Stimulated activated CD4-positive, alpha-beta T cell treated with anti-CD3 and anti-CD28 coated beads, Interleukin-2, amount 100 ng/mL, for 48 hours (primary cell): ENCODE data around the gene USP7.
A peak's percentile ranks its signal among the peaks of the same experiment; 100 is the strongest.
"Not testable (repeated sequence)": the region's sequence is repeated elsewhere in the genome, so short reads cannot be mapped to it uniquely, and the experiment has no call there.

Experiments used
- DNase-seq, 2 donors: peaks; one replicate each; pipeline ENCODE4 v3.0.0-alpha.2; 2020

Gene USP7

DNA sequence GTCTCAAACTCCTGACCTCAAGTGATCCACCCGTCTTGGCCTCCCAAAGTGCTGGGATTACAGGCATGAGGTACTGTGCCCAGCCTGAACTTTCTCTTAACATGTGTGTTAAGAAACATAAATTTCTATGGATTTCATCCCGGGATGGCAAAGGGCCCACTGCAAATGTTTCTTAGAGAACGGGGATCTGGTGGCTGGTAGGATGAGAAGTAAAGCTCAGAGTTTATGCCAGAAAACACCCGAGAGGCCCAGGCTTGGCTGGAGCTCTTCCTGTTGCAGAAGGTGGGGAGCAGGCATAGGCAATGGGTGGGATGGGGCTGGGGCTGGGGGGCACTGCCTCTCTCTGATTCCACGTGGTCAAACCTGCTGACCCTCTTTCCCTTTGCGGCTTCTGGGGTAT, 89.3 kb downstream of the USP7 start:
- DNase-seq, result no peak

DNA sequence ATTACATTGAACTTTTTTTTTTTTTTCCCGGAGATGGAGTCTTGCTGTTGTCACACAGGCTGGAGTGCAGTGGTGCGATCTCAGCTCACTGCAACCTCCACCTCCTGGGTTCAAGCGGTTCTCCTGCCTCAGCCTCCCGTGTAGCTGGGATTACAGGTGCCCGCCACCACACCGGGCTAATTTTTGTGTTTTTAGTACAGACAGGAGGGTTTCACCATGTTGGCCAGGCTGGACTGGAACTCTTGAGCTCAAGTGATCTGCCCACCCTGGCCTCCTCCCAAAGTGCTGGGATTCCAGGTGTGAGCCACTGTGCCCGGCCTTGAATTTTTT, 89.9 kb downstream of the USP7 start:
- DNase-seq, result not testable (repeated sequence)

DNA sequence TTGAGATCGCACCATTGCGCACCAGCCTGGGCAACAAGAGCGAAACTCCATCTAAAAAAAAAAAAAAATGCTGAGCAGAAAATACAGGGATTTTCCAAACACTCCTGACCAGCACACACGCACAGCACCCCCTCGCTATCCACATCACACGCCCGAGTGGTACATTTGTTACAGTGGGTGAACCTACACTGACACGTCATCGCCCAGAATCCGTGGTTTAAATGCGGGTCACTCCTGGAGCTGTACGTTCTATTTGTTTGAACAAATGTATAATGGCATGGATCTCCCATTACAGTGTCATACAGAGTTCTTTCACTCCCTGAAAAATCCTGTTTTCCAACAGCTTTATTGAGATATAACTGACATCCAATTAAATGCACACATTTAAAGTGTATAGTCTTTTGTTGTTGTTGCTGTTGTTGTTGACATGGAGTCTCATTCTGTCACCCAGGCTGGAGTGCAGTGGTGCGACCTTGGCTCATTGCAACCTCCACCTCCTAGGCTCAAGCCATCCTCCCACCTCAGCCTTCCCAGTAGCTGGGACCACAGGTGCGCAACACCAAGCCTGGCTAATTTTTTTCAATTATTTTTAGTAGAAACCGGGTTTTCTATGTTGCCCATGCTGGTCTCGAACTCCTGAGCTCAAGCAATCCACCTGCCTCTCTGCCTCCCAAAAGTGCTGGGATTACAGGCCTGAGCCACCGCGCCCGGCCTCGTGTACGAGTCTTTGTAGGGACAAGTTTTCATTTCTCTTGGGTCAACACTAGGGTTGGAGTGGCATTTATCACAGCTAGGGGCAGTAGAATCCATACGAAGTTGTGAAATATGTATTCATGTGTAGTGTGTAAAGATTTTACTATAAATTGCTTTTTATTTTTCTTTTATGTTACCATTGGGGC, 90.5 kb downstream of the USP7 start:
- DNase-seq, result no peak

DNA sequence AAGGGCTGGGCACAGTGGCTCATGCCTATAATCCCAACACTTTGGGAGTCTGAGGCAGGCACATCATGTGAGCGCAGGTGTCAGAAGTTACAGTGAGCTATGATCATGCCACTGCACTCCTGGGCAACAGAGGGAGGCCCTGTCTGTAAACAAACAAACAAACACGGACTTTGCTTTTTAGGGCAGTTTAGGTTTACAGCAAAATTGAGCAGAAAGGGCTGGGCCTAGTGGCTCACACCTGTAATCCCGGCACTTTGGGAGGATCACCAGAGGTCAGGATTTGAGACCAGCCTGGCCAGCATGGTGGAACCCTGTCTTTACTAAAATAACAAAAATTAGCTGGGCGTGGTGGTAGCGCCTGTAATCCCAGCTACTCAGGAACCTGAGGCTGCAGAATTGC, 91.6 kb downstream of the USP7 start:
- DNase-seq, result no peak

DNA sequence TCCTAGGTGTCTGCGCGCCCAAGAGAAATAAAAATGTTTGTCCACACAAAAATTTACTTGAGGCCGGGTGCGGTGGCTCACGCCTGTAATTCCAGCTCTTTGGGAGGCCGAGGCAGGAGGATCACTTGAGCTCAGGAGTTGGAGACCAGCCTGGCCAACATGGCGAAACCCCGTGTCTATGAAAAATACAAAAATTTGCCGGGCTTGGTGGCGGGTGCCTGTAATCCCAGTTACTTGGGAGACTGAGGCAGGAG, 93.8 kb downstream of the USP7 start:
- not testable (repeated sequence) for DNase-seq

DNA sequence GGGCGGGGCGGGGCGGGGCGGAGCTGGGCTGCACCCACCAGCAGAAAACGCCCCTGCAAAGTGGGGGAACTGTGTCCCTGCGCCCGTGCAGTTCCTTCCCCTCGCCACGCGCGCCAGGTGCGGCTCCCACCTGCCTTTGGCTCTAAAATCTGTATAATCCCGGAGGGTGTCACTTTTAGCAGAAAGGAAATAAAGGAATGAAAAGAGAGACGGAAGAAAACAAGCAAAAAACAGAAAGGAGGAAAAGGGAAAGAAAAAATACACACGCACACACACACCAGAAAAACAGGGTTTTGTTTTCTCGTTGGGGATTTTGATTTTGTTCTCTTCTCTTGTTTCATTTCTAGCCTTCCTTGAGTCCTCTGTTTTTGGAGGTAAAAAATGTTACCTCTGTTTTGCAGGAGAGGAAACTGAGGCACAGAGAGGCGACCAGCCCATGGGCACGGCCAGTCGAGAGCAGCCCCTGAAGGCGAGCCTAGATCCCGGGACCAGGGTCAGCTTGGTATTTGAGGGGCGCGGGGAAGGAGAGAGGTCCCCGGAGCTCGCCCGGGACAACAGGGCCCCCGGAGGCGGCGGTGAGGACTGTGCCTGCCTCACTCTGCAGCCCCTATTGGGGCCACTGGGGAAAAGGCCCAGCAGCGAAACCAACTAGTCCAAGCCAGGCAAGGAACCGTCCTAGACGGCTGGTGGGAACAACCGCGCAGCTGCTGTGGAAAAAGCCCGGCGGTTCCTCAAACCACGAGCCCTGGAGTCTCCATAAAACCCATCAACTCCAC, 94.3 kb downstream of the USP7 start:
- DNase-seq, result no peak

DNA sequence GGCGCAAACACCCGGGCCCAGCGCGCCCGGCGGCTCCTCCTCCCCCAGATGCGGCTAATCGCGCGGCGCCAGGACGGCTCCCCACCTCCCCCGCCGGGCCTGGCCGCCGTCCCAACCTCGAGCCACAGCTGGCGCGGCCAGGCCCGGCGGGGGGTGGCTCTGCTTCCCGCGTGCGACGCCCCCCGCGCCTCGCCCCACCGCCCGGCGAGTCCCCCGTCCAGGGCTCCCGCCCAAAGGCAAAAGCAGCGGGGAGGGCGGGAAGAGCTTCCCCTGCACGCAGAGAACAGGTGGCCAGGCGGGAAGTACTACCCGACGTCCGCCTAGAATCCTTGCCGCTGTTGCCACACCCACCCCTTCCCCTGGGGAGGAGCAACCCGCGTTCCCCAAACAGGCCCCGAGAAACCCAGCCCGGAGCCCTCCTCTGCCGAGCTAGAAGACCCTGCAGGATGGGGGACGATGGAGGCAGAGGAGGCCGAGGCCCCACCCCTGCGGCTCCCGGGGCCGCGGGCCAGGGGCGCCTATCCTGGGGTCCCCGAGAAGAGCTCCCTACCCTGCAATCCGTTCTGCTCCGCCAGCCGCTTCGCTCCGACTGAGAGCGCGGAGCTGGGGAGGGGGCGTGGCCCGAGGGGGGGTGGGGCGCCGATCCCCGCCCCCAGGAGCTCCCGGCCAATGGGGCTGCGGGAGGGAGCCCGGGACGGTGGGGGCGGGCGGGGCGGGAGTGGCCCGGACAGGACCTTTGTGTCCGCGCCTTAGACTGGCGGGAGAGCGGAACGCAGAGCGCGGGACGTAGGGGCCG, 95.1 kb downstream of the USP7 start, which contains the start of gene CARHSP1:
TSS of gene CARHSP1 (minus strand) at position 591 of the 796 bp plus-strand sequence. CDS start 9,678 bp downstream, outside the sequence.
- DNase-seq, result peak; percentile 79 to 83

DNA sequence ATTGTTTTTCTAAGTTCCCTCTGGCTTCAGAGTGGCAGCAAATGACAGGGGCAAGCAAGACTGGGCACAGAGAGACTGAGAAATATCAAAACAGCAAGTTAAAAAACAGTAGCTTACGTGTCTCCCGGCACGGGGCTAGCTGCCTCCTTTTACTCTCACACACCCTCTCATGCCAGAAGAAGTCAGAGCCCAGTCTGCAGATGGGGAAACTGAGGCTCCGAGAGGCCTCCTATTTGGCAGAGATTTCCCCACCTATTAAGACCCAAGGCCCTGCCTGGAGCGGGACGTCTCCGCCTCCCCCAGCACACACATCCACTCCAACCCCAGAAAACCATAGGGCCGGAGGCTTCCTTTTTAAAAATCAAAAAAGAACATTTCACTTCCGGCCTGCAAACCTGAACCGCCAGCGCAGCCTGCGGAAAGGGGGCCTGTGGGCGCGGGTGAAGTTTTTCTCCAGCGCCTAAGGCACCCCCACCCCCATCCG, 95.7 kb downstream of the USP7 start:
- DNase-seq, result no peak

DNA sequence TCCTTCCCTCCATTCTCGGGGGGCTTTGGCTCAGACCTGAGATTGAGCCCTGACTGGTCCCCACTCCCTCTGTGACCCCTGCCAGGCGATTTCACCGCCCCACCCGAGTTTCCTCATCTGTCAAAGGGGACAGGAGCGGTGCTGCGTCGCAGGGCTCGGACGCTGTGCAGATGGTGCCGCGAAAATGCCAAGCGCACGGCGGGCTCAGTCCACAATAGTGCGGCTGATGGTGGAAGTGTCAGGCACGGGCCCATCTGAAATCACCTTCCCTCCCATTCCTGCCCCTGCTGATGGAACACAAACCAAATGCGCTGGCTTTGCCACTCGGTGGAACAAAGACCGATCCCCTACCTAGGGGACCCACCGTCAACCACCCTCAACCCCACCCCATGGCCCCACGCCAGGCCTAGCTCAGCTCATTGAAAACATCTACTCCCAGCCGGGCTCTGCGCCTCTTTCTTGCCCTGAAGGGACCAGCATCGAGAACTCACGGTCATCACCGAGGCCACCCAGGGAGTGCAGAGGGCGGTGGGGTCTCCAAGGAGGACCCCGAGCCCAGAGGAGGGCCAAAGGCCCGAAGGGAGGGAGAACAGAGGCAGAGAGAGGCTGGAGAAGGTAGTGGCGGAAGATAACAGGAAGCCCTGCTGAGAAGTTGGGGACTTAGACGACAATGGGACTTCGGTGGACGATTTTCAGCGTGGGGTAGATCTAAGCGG, 96.3 kb downstream of the USP7 start:
- DNase-seq, result no peak

DNA sequence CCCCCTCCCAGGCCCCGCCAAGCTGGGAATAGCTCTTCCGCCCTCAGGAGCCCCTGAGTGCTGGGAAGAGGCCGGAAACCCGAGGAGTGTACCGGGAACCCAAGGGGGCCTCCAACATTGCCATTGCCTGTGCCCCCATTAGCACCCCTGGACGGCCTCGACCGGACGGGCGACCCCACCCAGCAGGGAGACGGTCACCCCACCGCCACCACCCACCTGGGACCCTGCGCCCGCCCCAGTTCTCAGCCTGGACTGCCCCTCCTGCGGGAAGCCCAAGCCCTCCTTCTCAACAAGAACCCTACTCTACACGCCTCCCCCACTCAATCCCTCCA, 96.9 kb downstream of the USP7 start:
- no peak for DNase-seq

DNA sequence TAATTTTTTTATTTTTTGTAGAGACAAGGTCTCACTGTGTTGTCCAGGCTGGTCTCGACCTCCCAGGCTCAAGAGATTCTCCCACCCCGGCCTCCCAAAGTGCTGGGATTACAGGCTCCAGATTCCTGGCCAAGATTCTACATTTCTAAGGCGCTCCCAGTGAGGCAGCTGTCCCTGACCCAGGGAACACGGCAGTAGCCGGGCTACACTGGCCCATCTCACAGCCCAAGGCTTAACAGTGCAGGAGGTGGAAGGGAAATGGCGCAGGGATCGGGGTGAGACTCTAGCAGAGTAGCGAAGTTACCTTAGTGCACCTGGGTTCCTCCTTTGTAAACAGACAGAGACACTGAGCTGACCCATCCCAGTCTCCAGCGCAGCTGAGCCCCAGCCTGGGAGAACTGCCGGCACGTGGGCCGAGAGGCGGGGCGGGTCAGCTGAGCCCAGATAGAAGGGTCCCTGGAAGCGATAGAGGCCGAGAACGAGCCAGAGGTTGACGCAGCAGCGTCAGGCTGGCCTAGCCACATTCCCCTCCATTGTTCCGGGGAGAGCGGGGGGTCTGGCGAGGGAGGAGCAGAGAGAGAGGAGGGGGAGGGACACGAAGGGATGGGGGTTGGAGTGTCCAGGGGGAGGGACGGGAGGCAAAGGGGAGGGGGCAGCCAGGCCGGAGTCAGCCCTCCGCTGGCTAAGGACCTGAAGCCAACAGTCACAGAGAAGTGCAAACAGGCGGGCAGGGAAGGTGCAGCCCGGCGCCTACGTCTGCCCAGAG, 97.4 kb downstream of the USP7 start:
- DNase-seq, result no peak

DNA sequence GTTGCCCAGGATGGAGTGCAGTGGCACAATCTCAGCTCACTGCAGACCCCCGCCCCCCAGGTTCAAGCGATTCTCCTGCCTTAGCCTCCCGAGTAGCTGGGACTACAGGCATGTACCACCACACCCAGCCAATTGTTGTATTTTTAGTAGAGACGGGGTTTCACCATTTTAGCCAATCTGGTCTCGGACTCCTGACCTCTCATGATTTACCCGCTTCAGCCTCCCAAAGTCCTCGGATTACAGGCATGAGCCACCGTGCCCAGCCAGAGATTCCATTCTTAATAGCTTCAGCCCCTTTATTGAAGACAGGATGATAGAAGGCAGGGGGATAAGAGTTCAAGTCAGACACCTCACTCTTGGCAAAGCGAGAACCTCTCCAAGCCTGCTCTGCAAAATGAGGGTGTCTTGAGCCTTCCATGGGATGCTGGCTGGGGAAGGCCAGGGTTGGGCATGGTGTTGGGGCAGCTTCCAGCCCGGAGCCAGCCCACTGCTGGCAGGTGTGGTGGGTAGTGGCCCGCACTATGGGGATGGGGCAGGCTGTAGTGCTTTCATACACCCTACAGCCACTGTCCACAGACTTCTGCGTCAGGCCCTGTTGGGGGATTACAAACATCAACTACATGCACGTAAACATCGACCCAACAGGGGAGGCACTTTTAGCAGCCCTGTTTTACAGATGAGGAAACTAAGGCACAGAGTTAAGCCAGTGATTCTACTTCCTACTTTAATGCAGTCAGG, 98.4 kb downstream of the USP7 start:
- no peak for DNase-seq

DNA sequence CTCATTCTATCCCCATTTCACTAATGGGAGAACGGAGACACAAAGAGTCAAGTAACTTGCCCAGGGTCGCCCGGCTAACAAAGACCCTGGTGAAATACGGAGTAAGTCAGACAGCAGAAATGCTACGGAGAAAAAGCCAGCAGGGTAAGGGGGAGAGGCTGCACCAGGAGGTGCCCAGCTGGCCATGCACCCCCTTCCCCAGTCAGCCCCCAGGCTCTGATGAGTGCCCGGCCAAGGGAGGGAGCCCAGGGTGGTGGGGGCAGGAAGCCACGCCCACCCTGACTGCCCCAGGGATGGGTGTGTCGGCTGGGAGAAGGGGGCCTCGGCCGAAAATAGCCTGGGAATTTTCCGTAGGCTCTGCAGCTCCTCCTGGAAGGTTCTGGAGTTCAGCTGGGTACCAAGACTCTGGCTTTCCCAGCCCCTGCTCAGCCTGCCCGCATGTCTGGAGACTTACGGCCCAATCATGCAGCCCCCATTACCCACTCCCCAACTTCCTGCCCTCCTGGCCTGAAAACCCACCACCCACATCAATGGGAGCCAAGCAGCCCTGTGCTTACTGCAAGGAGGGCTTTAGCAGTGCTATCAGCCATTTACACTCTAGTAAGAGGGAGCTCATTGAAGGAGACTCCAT, 99.1 kb downstream of the USP7 start:
- DNase-seq, result no peak

DNA sequence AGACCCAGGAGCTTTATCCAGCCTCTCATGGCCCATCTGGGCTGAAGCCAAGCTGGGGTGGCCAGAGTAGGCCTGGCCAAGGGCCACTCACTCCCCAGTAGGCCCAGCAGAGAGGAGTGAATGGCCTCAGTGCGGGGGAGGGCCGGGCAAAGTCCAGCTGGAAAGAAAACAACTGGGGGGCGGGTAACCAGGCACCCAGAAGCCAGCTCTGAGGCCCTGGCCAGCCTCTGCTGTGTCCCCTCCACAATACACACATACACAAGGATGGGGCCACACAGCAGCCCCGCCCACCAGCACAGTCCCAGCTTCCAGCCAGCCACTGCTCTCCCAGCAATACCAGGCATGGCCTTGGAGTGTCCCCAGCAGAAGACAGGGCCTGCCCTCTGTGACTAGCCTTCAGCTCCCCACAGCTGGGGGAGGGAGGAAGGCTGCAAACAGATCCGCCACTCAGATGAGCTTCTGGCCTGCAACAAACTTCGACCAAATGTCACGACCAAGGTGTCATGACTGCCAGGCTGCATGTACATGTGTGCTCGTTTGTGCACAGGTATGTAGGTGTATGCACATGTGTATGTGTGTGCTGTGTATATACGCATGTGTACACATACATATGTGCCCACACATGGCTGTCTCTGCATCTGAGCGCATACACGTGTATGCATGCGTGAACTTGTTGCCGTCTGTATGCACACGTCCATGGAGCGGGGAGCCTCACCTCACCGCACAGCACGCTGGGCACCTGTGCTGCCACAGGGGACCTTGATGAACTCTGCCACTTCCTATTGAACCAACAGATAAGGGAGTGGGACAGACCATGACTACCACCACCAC, 99.9 kb downstream of the USP7 start:
- no peak for DNase-seq

DNA sequence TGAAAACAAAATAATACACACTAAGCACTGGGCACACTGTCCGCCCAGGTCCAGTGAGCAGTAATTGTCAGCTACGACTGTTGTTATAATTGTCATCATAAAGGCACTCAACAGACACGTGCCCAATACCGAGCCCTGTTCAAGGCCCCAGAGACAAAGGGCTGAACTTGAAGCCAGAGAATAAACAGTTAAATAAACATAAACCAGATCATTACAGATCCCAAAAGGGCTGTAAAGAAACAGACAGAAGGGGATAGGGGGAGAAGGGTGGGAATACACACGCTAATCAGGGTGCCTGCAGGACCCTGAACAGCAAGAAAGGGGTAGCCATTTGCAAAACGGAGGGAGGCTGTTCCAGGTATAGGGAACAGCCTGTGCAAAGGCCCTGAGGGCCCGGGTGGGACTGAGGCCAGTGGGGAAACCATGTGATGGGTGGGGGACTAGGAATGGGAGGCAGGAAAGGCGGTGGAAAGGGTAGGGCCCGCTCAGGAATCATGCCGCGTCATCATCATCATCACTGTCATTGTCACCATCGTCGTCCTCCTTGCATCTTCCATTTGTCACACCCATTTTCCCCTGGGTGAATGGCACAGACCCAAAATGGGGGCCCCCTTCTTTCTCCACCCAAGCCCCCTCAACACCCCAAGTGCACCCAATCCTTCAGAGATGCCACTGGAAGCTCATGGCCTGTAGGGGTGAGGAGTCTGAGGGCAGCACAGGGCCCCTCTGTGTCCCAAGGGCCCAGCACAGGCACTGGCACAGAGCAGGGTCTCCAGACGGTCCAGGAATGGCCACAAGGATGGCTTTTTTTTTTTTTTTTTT, 101.2 kb downstream of the USP7 start:
- DNase-seq, result no peak

DNA sequence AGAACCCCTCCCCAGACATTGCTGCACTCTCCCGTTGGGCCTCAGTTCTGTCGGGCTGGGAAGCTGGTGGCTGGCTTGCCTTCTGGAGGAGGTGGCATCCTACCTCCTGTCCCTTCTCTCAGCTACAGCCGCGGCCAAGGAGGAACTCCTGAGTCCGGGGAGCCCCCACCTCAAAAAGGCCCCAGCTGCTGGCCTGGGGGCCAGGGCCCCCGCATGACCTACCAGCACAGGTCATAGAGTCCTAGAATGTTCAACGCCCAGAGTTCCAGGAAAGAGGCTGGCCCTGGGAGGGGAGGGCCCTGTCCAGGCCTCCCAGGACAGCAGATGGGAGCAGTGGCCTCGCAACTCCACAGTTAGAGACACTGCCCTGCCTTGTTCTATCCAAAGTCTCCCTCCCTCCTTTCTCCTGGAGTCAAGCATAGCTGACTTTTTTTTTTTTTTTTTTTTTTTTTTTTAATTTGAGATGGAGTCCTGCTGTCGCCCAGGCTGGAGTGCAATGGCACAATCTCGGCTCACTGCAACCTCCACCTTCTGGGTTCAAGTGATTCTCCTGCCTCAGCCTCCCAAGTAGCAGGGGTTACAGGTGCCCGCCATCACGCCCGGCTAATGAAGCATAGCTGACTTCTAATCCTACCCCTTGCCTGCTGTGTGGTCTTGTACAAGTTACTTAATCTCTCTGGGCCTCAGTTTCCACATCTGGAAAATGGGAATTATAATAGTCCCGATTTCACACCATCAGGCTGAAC, 102.0 kb downstream of the USP7 start:
- DNase-seq, result no peak

DNA sequence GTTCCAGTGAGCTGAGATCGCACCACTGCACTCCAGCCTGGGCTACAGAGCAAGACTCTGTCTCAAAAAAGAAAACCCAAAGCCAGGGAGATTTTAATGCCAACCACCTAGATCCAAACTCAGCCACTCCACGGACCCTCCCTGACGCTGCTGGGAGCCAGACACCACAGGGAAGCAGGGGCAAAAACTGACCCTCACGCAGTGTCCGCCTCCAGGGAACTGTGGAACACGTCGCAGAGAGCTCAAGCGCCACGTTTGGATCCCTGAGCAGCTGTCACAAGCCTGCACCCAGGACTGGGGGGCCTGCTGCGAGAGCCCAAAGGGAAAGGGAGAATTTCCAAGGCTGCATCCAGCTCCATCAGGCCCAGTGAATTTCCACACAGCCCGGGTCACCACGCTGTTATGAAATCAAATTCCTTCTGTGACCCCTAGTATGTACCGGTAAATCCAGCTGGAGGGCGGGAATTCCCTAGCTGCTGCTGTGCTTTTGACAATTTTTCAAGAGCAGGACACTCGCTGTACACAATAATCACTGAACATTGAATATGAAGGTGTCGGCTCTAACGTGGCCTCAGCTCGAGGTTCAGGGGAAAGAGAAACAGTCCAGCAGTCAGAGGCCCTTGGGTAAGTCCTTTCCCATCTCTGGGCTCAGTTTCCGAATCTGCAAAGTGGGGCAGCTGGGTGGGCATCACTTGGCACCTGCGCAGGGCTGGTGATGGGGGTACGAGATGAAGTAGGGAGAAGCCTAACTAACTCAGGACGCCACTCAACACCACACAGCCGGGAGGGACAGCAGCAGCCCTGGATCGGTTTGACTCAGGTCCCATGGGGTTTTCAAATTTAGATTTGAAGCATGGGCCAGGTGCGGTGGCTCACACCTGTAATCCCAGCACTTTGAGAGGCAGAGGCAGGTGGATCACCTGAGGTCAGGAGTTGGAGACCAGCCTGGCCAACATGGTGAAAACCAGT, 103.5 kb downstream of the USP7 start:
- DNase-seq, result no peak
